SK-N-SH (cell line): ENCODE results near the gene D2HGDH. TPM values are rescaled to one million over a fixed set of nuclear protein-coding genes. Genes with fewer than 3 reads are reported as not detected.
A peak's percentile ranks its signal among the peaks of the same experiment; 100 is the strongest.

Source experiments
- CTCF ChIA-PET: fragments of 300-600, 350-600 bp; formaldehyde crosslinking; extraction: SDS; loops from one replicate; lab custom pipeline; 2021; lab: Yijun Ruan, JAX
- POLR2A ChIA-PET: fragments of 350-600 bp; sonication (Branson Sonifier 250); formaldehyde crosslinking; extraction: SDS; loops from one replicate; lab custom pipeline; 2020; ENCODE audit warnings: antibody characterized with exemption, inconsistent platforms; lab: Yijun Ruan, JAX
- DNase-seq: peaks from one replicate; pipeline ENCODE4 v3.0.0; 2012
- H2AFZ ChIP-seq: fragments of 200-600 bp; sonication (generic); 2 replicates; pipeline ENCODE4 v1.8.1; 2016; ENCODE audit warnings: antibody characterized with exemption, mild to moderate bottlenecking, low read depth
- H3F3A ChIP-seq: fragments of 200-600 bp; sonication (generic); replicated peaks from 2 replicates; pipeline ENCODE3; 2016; ENCODE audit warnings: antibody characterized with exemption, mild to moderate bottlenecking; ENCODE audit not compliant: insufficient read depth
- H3K27ac ChIP-seq, 2 experiments: fragments of 200-500 bp in 1 of 2; fragments of 200-600 bp in 1 of 2; sonication (Bioruptor generic) in 1 of 2; sonication (generic), shearing (Covaris generic) in 1 of 2; 2 replicates each; pipeline versions ENCODE4 v1.5.1 to v1.6.1; 2014 to 2016; ENCODE audit warnings: low read depth in 2 of 2, inconsistent platforms in 1 of 2, low read length in 1 of 2, mild to moderate bottlenecking in 1 of 2, mixed read lengths in 1 of 2
- H3K27me3 ChIP-seq: fragments of 200-600 bp; sonication (generic), shearing (Covaris generic); 2 replicates; pipeline ENCODE4 v1.6.1; 2016; ENCODE audit warnings: mixed run types; ENCODE audit not compliant: insufficient read depth
- H3K36me3 ChIP-seq, 2 experiments: fragments of 200-500 bp in 1 of 2; fragments of 200-600 bp in 1 of 2; sonication (Bioruptor generic) in 1 of 2; sonication (generic) in 1 of 2; replicated peaks in 1 of 2; 2 replicates each; pipeline versions ENCODE3 to v1.5.1; 2014 to 2016; ENCODE audit warnings: low read length in 1 of 2, mild to moderate bottlenecking in 1 of 2; ENCODE audit not compliant: insufficient read depth in 2 of 2, control insufficient read depth in 1 of 2
- H3K4me1 ChIP-seq, 2 experiments: fragments of 200-500 bp in 1 of 2; fragments of 200-600 bp in 1 of 2; sonication (Bioruptor generic) in 1 of 2; sonication (generic), shearing (Covaris generic) in 1 of 2; 2 replicates each; pipeline versions ENCODE4 v1.5.1 to v1.6.1; 2014 to 2016; ENCODE audit warnings: low read depth in 1 of 2, low read length in 1 of 2, mixed run types in 1 of 2; ENCODE audit not compliant: insufficient read depth in 2 of 2, control insufficient read depth in 1 of 2
- H3K4me2 ChIP-seq: fragments of 200-600 bp; sonication (generic), shearing (Covaris generic); 2 replicates; pipeline ENCODE4 v1.6.1; 2017; ENCODE audit warnings: mixed run types
- H3K4me3 ChIP-seq, 2 experiments: fragments of 200-500 bp in 1 of 2; fragments of 200-600 bp in 1 of 2; sonication (Bioruptor generic) in 1 of 2; sonication (generic), shearing (Covaris generic) in 1 of 2; 2 replicates each; pipeline versions ENCODE4 v1.5.1 to v1.8.1; 2014 to 2016; ENCODE audit warnings: low read depth in 2 of 2, inconsistent platforms in 1 of 2, low read length in 1 of 2, mild to moderate bottlenecking in 1 of 2, mixed read lengths in 1 of 2, moderate library complexity in 1 of 2
- H3K79me2 ChIP-seq: fragments of 200-600 bp; sonication (generic); 2 replicates; pipeline ENCODE4 v1.8.1; 2017; ENCODE audit warnings: mild to moderate bottlenecking; ENCODE audit not compliant: insufficient read depth
- H3K9ac ChIP-seq: fragments of 200-600 bp; sonication (generic); 2 replicates; pipeline ENCODE4 v1.6.1; 2017; ENCODE audit warnings: mixed run types
- H3K9me2 ChIP-seq: fragments of 200-600 bp; sonication (generic); 2 replicates; pipeline ENCODE4 v1.6.1; 2017; ENCODE audit warnings: mixed run types
- H3K9me3 ChIP-seq: fragments of 200-600 bp; sonication (generic); 2 replicates; pipeline ENCODE4 v1.6.1; 2017; ENCODE audit warnings: mixed run types, mild to moderate bottlenecking, moderate library complexity
- H4K20me1 ChIP-seq: fragments of 200-600 bp; sonication (generic); 2 replicates; pipeline ENCODE4 v1.6.1; 2017; ENCODE audit warnings: mild to moderate bottlenecking, mixed run types; ENCODE audit not compliant: insufficient read depth
- CHD2 ChIP-seq: fragments of 150-350 bp; IDR thresholded peaks from 2 replicates; pipeline ENCODE4 v1.6.1; 2018; ENCODE audit warnings: low read length; ENCODE audit not compliant: partially characterized antibody
- FOXM1 ChIP-seq: IDR thresholded peaks from 2 replicates; pipeline ENCODE4 v1.4.0; 2012; ENCODE audit warnings: low read depth, mild to moderate bottlenecking
- GABPA ChIP-seq: IDR thresholded peaks from 2 replicates; pipeline ENCODE4 v1.4.0; 2012; ENCODE audit warnings: low read depth, mild to moderate bottlenecking
- JUND ChIP-seq: IDR thresholded peaks from 2 replicates; pipeline ENCODE4 v1.4.0; 2012
- MEF2A ChIP-seq: IDR thresholded peaks from 2 replicates; pipeline ENCODE4 v1.4.0; 2012; ENCODE audit warnings: low read depth, borderline replicate concordance
- MXI1 ChIP-seq: IDR thresholded peaks from 2 replicates; pipeline ENCODE4 v1.6.1; 2012; ENCODE audit warnings: mild to moderate bottlenecking, low read depth, low read length, improper control_type of control experiment
- NRF1 ChIP-seq: IDR thresholded peaks from 2 replicates; pipeline ENCODE4 v1.6.1; 2012; ENCODE audit warnings: low read depth, mild to moderate bottlenecking, low read length
- POLR2AphosphoS5 ChIP-seq: IDR thresholded peaks from 2 replicates; pipeline ENCODE4 v1.6.1; 2012; ENCODE audit warnings: low read depth, low read length
- RCOR1 ChIP-seq: fragments of 150-350 bp; IDR thresholded peaks from 2 replicates; pipeline ENCODE4 v1.6.1; 2017; ENCODE audit warnings: antibody characterized with exemption, low read length
- SIN3A ChIP-seq: IDR thresholded peaks from 2 replicates; pipeline ENCODE4 v1.6.1; 2012; ENCODE audit warnings: low read depth, mild to moderate bottlenecking, low read length, moderate library complexity, borderline replicate concordance
- SMC3 ChIP-seq: IDR thresholded peaks from 2 replicates; pipeline ENCODE4 v1.6.1; 2012; ENCODE audit warnings: low read depth, low read length, improper control_type of control experiment
- TCF12 ChIP-seq: IDR thresholded peaks from 2 replicates; pipeline ENCODE4 v1.4.0; 2012
- WGBS: methylation state at CpG from one replicate; pipeline ENCODE4 v1.1.6; 2017; ENCODE audit warnings: low lambda C conversion rate; 5-methylcytosine and 5-hydroxymethylcytosine counted together
- polyA plus RNA-seq, 3 experiments: library from polyadenylated mRNA; depleted of rRNA; stranded (reverse); fragments of >200 nt; gene quantifications; 2 replicates each; pipeline ENCODE4 v1.2.3, GENCODE V29; 2012
- TF ChIP-seq, protein P1 (sequence below): fragments of 150-350 bp; IDR thresholded peaks from 2 replicates; pipeline ENCODE4 v1.6.1; 2016; ENCODE audit warnings: mild to moderate bottlenecking, low read depth, low read length
- TF ChIP-seq, protein P2 (sequence below): IDR thresholded peaks from 2 replicates; pipeline ENCODE4; 2012
- TF ChIP-seq, protein P3 (sequence below): IDR thresholded peaks from 2 replicates; pipeline ENCODE4 v1.4.0; 2012; ENCODE audit warnings: low read depth
- TF ChIP-seq, protein P4 (sequence below): IDR thresholded peaks from 2 replicates; pipeline ENCODE4 v1.4.0; 2012; ENCODE audit warnings: low read depth, borderline replicate concordance
- TF ChIP-seq, protein P5 (sequence below): fragments of 150-350 bp; IDR thresholded peaks from 2 replicates; pipeline ENCODE4 v1.6.1; 2017; ENCODE audit warnings: antibody characterized with exemption, low read length, low read depth, borderline replicate concordance

The D2HGDH gene
- polyA plus RNA-seq, 1 of the 3 experiments (the other 2 are of a cell fraction), result 36.3 TPM

DNA sequence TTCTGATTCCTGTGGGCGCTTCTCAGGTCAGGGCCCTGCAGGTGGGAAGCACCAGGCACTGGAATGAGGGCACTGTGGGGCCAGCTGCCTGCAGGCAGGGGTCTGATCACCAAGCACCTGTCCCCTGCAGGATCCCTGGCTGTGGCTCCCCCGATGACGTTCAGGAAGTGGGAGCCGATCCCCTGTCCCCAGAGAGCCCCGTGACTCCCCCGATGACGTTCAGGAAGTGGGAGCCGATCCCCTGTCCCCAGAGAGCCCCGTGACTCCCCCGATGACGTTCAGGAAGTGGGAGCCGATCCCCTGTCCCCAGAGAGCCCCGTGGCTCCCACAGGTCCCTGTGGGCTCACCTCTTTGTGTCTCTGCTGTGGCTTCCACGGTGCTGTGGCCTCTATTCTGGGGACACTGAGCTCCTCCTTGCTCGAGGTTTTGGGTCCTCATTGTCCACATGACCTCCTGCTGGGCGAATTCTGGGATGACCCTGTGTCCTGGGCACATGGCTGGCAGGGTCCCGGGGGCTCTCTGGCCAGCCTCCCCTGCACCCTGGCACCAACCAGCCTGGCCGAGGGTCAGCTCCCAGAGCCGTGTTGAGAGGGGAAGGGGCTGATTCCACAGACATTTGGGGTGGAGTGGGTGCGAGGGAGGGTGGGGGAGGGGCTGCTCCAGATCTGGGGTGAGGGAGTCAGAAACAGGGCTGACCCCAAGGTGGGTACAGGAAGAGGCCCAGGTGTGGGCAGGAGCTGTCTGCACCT lies 79.4 kb downstream of the D2HGDH start (continued):
- TF ChIP-seq NRF1, result no peak

DNA sequence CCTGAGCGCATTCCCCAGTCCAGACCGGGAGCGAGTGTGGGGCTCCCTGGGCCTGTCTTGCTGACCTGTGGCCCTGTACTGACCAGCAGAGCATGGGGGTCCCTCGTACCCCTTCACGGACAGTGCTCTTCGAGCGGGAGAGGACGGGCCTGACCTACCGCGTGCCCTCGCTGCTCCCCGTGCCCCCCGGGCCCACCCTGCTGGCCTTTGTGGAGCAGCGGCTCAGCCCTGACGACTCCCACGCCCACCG lies 79.9 kb downstream of the D2HGDH start:
- Histone ChIP-seq H3F3A (no peaks in the 10 kb centered on the region), H2AFZ (no peak overlapping the region)
- POLR2A ChIA-PET, result no interaction called here
- TF ChIP-seq, protein P1, sequence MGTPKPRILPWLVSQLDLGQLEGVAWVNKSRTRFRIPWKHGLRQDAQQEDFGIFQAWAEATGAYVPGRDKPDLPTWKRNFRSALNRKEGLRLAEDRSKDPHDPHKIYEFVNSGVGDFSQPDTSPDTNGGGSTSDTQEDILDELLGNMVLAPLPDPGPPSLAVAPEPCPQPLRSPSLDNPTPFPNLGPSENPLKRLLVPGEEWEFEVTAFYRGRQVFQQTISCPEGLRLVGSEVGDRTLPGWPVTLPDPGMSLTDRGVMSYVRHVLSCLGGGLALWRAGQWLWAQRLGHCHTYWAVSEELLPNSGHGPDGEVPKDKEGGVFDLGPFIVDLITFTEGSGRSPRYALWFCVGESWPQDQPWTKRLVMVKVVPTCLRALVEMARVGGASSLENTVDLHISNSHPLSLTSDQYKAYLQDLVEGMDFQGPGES, result no peak
- TF ChIP-seq POLR2AphosphoS5 (no peak), SMC3 (no peak), TCF12 (no peak), MXI1 (no peak), GABPA (no peak), SIN3A (no peak)
- TF ChIP-seq, protein P2, sequence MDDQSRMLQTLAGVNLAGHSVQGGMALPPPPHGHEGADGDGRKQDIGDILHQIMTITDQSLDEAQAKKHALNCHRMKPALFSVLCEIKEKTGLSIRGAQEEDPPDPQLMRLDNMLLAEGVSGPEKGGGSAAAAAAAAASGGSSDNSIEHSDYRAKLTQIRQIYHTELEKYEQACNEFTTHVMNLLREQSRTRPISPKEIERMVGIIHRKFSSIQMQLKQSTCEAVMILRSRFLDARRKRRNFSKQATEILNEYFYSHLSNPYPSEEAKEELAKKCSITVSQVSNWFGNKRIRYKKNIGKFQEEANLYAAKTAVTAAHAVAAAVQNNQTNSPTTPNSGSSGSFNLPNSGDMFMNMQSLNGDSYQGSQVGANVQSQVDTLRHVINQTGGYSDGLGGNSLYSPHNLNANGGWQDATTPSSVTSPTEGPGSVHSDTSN, result no peak
- TF ChIP-seq, all 33 proteins: peak for 0
- WGBS, result no CpG with 5 or more reads among the region's 17 CpGs
- H4K20me1 ChIP-seq, result no peaks in the 10 kb centered on the region
- no peaks in the 10 kb centered on the region for H3K27me3 ChIP-seq
- H3K79me2 ChIP-seq, result no peaks in the 10 kb centered on the region
- H3K4me3 ChIP-seq, result no peak overlapping the region
- H3K4me1 ChIP-seq, result peaks cover 0 to 23% of the 10 kb centered on the region in 2 experiments; a peak in 2 of 4 replicates
- no peak overlapping the region for H3K9ac ChIP-seq
- CTCF ChIA-PET, result no interaction called here
- H3K4me2 ChIP-seq, result no peak overlapping the region
- H3K9me3 ChIP-seq, result no peaks in the 10 kb centered on the region
- H3K36me3 ChIP-seq, result no peaks in the 10 kb centered on the region
- H3K27ac ChIP-seq, result no peak overlapping the region
- H3K9me2 ChIP-seq, result no peaks in the 10 kb centered on the region
- DNase-seq, result no peak

DNA sequence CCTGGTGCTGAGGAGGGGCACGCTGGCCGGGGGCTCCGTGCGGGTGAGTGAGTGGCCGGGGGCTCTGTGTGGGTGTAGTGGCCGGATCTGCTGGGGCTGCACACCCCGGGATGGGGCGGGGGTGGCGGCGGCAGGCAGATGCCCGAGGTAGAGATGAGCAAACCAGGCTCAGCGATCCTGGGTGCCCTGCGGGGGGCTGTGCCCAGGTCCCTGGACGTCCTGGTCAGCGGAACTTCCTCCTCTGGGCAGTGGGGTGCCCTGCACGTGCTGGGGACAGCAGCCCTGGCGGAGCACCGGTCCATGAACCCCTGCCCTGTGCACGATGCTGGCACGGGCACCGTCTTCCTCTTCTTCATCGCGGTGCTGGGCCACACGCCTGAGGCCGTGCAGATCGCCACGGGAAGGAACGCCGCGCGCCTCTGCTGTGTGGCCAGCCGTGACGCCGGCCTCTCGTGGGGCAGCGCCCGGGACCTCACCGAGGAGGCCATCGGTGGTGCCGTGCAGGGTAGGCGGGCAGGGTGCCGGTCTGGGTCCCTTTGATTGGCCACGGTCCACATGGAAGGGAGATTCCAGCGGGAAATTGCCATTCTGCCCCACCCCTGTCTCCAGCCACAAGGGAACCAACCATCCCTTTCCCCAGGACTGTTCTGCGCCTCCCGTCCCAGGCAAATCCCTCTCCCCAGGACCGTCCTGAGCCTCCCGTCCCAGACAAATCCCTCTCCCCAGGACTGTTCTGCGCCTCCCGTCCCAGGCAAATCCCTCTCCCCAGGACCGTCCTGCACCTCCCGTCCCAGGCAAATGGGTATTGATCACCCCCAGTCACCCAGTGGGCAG lies 80.4 kb downstream of the D2HGDH start:
- no peaks in the 10 kb centered on the region for H3K27me3 ChIP-seq

More for the DNA sequence above, 80.4 kb downstream of the D2HGDH start:
- H3K4me3 ChIP-seq, result no peak overlapping the region
- no peak overlapping the region for H3K4me2 ChIP-seq
- no peak overlapping the region for H2AFZ ChIP-seq
- H3K9me2 ChIP-seq, result no peaks in the 10 kb centered on the region
- peak; percentile 23 for DNase-seq
- no peaks in the 10 kb centered on the region for H3K9me3 ChIP-seq
- WGBS, result 67% methylated on average over 15 of the region's 52 CpGs
- H3K27ac ChIP-seq, result no peak overlapping the region
- H3F3A ChIP-seq, result no peaks in the 10 kb centered on the region
- H3K36me3 ChIP-seq, result no peaks in the 10 kb centered on the region
- ChIA-PET POLR2A (no interaction called here), CTCF (no interaction called here)
- no peak overlapping the region for H3K9ac ChIP-seq
- H4K20me1 ChIP-seq, result no peaks in the 10 kb centered on the region
- H3K79me2 ChIP-seq, result no peaks in the 10 kb centered on the region
- no peak for TF ChIP-seq JUND
- TF ChIP-seq MEF2A, result no peak
- no peak for TF ChIP-seq GABPA
- TF ChIP-seq, protein P3, sequence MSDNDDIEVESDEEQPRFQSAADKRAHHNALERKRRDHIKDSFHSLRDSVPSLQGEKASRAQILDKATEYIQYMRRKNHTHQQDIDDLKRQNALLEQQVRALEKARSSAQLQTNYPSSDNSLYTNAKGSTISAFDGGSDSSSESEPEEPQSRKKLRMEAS, result no peak
- TF ChIP-seq CHD2, result no peak
- TF ChIP-seq, protein P4, sequence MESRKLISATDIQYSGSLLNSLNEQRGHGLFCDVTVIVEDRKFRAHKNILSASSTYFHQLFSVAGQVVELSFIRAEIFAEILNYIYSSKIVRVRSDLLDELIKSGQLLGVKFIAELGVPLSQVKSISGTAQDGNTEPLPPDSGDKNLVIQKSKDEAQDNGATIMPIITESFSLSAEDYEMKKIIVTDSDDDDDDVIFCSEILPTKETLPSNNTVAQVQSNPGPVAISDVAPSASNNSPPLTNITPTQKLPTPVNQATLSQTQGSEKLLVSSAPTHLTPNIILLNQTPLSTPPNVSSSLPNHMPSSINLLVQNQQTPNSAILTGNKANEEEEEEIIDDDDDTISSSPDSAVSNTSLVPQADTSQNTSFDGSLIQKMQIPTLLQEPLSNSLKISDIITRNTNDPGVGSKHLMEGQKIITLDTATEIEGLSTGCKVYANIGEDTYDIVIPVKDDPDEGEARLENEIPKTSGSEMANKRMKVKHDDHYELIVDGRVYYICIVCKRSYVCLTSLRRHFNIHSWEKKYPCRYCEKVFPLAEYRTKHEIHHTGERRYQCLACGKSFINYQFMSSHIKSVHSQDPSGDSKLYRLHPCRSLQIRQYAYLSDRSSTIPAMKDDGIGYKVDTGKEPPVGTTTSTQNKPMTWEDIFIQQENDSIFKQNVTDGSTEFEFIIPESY, result no peak
- no peak for TF ChIP-seq RCOR1
- TF ChIP-seq, protein P5, sequence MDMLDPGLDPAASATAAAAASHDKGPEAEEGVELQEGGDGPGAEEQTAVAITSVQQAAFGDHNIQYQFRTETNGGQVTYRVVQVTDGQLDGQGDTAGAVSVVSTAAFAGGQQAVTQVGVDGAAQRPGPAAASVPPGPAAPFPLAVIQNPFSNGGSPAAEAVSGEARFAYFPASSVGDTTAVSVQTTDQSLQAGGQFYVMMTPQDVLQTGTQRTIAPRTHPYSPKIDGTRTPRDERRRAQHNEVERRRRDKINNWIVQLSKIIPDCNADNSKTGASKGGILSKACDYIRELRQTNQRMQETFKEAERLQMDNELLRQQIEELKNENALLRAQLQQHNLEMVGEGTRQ, result no peak
- no peak for TF ChIP-seq FOXM1
- H3K4me1 ChIP-seq, result peaks cover 0 to 17% of the 10 kb centered on the region in 2 experiments; a peak in 2 of 4 replicates
